22Rv1 (cell line): ENCODE data around the gene PPP3R1.

ENCODE experiments used
- CTCF ChIP-seq: fragments of 450-650 bp; IDR thresholded peaks from 2 replicates; pipeline ENCODE4 v1.5.1; 2017; ENCODE audit warnings: mild to moderate bottlenecking
- ZFX ChIP-seq: fragments of 450-650 bp; IDR thresholded peaks from 2 replicates; pipeline ENCODE4 v1.6.1; 2017; ENCODE audit warnings: antibody characterized with exemption, borderline replicate concordance

GRCh38 chr2:68250652-68251186, 1.6 kb downstream of the PPP3R1 start:
- TF ChIP-seq CTCF (no peak), ZFX (no peak)
